Erythroblast (primary cell): ENCODE results near the gene USP31.
A peak's percentile ranks its signal among the peaks of the same experiment; 100 is the strongest.
"Not testable (repeated sequence)": the region's sequence is repeated elsewhere in the genome, so short reads cannot be mapped to it uniquely, and the experiment has no call there.

Source experiments
- DNase-seq, 2 experiments: peaks; one replicate each; lab custom pipeline; 2025; lab: John Stamatoyannopoulos, UW
- GATA1 ChIP-seq: IDR thresholded peaks from 2 replicates; pipeline ENCODE4 v1.6.1; 2011; ENCODE audit warnings: low read depth, mild to moderate bottlenecking, control low read depth, low read length, moderate library complexity
- POLR2A ChIP-seq: IDR thresholded peaks from 2 replicates; pipeline ENCODE4 v1.6.1; 2011; ENCODE audit warnings: mild to moderate bottlenecking, low read length

The USP31 gene

GRCh38 chr16:23105309-23105708, 43.9 kb downstream of the USP31 start:
- TF ChIP-seq GATA1: no peak
- TF ChIP-seq POLR2A: no peak

GRCh38 chr16:23104032-23104955, 45.0 kb downstream of the USP31 start:
- no peak for DNase-seq
- TF ChIP-seq GATA1: no peak
- no peak for TF ChIP-seq POLR2A

More at GRCh38 chr16:23105309-23105708, 43.9 kb downstream of the USP31 start:
- DNase-seq: no peak

GRCh38 chr16:23103603-23104002, 45.6 kb downstream of the USP31 start:
- DNase-seq: peak in 1 of 2 experiments; percentile 7
- no peak for TF ChIP-seq GATA1
- TF ChIP-seq POLR2A: no peak

- DNase-seq: no peak
- no peak for TF ChIP-seq POLR2A
- no peak for TF ChIP-seq GATA1
These were observed 48.2 kb downstream of the USP31 start for GRCh38 chr16:23101012-23101550.

- not testable (repeated sequence) for DNase-seq
These were observed 52.8 kb downstream of the USP31 start for GRCh38 chr16:23096450-23096849.

- DNase-seq: not testable (repeated sequence)
These were observed 55.1 kb downstream of the USP31 start for GRCh38 chr16:23094136-23094535.

GRCh38 chr16:23092801-23093117, 56.5 kb downstream of the USP31 start:
- TF ChIP-seq GATA1 (no peak), POLR2A (no peak)
- no peak for DNase-seq

- no peak for DNase-seq
- TF ChIP-seq POLR2A: no peak
- no peak for TF ChIP-seq GATA1
These were observed 57.0 kb downstream of the USP31 start for GRCh38 chr16:23092072-23092800.

- no peak for DNase-seq
- TF ChIP-seq POLR2A (no peak), GATA1 (no peak)
These were observed 60.1 kb downstream of the USP31 start for GRCh38 chr16:23089111-23089510.

- TF ChIP-seq POLR2A (no peak), GATA1 (no peak)
- DNase-seq: no peak
These were observed 61.2 kb downstream of the USP31 start for GRCh38 chr16:23088018-23088417.

- no peak for DNase-seq
- no peak for TF ChIP-seq POLR2A
- TF ChIP-seq GATA1: no peak
These were observed 63.3 kb downstream of the USP31 start for GRCh38 chr16:23085949-23086348.

GRCh38 chr16:23082161-23082788, 67.0 kb downstream of the USP31 start:
- TF ChIP-seq GATA1 (no peak), POLR2A (no peak)
- no peak for DNase-seq

- no peak for DNase-seq
- TF ChIP-seq GATA1: no peak
- TF ChIP-seq POLR2A: no peak
These were observed 67.6 kb downstream of the USP31 start for GRCh38 chr16:23081675-23082119.

GRCh38 chr16:23080747-23081146, 68.5 kb downstream of the USP31 start:
- DNase-seq: no peak
- TF ChIP-seq GATA1 (no peak), POLR2A (no peak)
